Cerebellar cortex (tissue), 1 donor: ENCODE data around the gene SDK2.

ENCODE experiments used
- DNase-seq: peaks from one replicate; pipeline ENCODE4 v3.0.0-alpha.2; 2015; ENCODE audit warnings: low spot score

Gene SDK2

DNA sequence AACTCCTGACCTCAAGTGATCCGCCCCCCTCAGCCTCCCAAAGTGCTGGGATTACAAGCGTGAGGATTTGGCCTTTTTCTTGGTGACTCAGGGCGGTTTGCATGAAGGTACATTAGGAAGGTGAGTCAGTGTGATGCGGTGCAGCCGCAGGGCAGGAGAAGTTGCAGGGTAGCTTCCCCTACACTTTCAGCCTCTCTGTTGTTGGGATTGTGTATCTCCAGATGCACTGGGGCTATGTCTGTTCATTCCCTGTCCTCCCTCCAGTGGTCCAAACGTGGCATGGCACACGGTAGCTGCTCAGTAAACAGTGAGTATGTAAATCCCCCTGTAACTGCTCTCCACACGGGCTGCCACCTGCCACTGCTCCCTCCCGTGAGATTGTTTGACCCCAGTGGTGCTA lies 223.3 kb downstream of the SDK2 start:
- DNase-seq, result peak; percentile 8

DNA sequence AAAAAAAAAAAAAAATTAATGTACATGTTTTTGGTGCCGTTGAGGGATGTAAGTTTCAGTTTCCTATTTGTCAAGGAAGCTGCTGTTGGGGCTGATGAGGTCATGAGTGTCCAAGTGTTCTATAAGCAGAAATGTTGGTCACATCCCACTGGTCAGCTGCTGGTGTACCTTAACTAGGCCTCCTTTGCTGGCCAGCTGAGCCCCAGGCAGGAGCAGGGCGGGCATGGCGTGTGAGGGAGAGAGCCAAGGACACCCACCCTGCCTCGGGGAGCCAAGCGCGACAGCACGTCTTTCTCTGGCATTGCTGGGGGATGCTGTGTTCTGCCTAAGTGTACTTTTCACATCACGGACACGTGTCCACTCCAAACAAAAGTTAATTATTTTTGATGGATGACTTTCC lies 224.4 kb downstream of the SDK2 start:
- no peak for DNase-seq

DNA sequence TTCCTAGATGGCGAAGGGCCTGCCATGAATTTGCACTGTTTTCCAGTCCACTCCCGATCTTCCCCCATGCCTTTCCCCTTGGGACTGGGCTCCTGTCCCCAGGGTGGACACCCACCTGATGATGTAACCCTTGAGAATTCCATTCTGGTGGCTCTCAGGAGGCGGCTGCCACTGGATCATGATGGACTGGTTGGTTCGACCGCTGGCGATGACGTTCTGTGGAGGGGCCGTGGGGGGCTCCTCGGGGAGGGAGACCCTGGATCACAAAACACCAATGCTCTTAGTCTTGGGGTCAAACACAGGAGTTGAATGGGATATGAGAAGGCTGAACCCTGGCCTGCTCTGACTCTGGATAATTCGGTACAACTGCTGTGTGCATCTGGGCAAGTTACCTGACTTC lies 225.2 kb downstream of the SDK2 start:
- no peak for DNase-seq

DNA sequence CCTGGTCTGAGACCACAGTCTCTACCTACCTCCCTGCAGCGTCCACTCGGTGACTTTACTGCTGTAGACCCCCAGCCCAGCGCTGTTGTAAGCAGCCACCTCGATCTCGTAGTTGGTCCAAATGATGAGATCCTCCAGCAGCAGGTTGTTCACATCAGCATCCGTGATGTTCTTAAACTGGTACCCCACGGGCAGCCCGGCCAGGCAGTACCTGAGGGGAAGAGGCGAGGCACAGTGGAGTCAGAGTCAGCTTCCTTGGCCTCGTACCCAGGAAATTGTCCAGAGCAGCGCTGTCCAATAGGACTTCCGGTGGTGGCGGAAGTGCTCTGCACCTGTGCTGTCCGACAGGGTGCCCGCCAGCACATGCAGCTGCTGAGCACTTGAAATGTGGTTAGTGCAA lies 228.5 kb downstream of the SDK2 start:
- DNase-seq, result no peak

DNA sequence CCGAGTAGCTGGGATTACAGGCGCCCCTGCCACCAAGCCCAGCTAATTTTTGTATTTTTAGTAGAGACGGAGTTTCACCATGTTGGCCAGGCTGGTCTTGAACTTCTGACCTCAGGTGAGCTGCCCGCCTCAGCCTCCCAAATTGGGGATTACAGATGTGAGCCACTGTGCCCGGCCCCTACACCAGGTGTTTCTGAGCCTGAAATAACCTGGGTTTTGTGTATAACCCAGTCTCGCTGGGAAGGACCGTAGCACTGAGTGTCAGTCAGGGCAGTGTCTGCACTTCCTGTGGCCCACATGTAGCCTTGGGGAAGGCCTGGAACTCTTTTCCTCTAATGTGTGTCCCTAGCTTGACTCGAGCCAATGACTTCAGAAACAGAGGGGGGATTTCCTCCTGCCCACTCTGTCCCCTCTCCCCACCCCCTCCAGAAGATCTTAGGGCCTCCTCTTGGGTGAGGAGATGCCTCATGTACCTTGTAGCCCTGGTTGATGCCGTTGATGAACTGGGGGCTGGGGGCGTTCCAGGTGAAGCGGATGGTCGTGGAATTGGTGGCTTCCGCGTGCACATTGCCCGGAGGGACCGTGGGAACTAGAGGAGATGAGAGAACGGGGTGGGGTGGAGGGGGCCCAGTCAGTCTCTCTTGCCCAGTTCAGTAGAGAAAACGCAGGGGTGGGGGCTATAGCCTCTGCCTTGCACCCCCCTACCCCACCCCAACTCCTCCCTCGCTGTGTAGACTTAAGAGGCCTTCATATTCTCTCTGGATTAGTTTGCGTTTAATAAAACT lies 229.9 kb downstream of the SDK2 start:
- DNase-seq, result no peak

DNA sequence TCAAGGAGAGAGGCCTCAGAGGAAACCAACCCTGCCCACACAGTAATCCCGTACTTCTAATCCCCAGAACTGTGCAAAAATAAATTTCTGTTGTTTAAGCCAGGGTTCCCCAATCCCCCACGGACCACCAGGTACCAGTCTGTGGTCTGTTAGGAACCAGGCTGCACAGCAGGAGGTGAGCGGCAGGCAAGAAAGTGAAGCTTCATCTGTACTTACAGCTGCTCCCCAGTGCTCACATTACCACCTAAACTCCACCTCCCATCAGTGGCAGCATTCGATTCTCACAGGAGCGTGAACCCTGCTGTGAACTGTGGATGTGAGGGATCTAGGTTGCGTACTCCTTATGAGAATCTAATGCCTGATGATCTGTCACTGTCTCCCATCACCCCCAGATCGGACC lies 231.3 kb downstream of the SDK2 start:
- no peak for DNase-seq

DNA sequence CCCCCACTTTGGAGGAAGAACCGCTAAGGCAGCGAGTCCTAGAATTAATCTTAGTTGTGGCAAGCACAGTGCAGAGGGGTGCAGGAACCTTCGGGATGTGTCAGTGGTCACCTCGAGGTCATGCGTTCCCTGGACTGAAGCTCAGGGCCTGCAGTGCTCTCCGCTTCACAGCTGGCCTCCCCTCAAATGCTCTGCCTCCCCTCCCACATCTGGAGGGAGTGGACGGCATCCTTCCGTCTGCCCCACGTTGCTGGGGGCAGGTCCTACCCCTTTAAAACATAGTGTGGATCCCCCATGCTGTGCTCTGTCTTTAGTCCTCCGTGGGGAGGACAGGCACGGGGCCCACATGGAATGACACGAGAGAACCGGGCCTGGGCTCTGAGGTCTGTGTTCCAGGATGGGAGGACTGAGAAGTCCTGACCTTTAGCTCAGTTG lies 232.9 kb downstream of the SDK2 start:
- DNase-seq, result no peak

DNA sequence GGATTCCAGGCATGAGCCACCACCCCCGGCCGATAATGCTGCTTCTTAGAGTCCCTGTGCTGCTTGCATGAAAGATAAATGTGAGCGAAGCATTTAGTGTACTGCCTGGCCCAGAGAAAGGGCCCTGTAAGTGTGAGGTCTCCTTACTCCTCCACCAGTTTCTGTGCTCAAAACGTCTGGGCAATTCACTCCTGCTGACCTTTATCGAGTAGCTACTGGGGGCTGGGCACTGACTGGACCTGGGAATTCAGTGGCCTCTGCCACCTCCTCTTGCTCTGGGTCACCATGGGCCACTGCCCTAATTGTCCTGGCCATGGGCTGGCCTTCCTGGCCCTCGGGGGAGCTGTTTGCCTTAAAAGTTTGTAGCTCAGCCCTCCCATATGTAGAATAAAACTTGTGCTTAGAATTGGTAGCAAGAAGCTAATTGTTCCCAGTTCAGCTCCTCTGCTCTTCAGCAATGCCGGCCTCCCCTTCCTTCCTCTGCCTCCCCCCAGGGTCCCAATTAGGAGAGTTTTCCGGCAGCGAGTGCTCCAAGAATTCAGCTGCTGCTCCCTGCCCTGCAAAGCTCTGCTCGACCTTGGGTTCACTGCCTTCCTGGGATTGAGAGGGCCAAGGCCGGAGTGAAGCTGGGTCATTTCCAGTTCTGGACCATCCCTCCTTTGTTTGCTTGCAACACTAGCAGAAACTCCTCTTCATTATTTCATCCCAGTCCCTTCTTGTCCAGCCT lies 233.5 kb downstream of the SDK2 start:
- no peak for DNase-seq

DNA sequence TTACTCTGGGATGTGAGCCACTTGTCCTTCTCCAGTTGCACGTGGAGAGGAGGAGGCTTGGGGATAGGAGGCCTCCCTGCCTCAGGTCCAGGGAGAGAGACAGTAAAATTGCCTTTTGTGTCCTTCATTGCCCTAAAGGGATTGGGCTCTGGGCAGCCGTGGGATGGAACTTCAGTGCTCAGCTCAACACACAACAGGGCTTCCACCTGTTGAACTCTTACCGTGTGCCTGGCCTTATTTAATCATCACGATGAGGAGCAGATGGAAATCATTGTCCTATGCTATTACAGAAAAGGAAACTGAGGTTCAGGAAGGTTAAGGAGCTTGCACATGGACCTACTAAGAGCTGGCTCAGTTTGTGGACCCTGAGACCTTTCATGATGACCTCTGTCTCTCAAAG lies 240.0 kb downstream of the SDK2 start:
- no peak for DNase-seq

DNA sequence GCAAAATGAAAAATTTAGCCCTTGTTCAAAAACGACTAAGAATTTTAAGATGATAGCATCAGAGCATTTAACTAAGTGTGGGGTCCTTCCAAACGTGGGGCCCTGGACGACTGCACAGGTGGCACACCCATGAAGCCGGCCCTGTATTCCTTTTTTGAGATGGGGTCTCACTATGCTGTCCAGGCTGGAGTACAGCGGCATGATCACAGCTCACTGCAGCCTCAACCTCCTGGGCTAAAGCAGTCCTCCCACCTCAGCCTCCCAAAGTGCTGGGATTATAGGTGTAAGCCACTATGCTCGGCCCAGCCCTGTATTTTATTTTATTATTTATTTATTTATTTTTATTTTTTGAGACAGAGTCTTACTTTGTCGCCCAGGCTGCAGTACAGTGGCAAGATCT lies 241.8 kb downstream of the SDK2 start:
- DNase-seq, result no peak

DNA sequence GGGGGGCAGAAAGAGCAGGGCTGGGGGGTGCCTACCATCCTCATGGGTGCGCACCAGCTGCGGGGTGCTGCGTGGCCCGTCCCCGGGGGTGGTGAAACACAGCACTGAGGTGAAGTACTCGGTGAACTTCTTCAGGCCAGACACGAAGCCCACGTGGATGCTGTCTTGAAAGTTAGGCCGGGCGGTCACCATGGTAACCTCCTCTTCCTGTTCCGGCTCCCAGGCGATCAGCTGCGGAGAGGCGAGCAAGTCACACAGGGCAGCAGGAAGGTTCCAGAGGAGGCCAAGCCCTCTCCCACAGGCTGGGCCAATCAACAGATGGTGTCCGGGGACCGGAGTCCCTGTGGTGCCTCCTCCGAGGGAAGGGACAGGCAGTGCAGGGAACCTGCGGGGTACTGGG lies 242.3 kb downstream of the SDK2 start:
- DNase-seq, result peak; percentile 19

DNA sequence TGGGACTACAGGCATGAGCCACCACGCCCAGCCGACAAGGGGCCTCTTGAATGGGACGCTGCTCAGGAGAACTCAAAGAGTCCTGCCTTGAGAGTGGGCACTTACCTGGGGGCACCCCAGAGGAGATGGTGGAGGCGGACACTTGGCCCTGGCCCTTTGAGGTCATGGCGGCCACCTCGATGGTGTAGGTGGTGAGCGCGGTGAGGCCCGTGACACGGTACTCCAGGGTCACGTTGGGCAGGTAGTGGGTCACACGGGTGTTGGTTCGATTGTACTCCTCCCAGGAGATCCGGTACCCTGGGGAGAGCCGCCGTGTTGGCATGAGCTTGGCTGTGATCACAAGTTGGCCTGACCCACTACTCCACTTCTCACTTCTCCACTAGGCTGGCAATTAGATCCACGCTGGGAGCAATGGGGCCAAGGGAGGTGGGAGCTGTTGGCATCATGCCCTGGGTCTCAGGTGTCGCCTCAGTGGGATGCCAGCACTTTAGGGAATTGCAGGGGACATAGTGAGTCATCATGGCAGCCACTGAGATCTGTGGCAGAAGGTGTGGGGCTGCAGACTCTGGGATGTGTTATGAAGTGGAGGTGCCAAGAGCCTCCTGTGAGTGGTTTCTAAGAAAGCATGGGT lies 243.2 kb downstream of the SDK2 start:
- DNase-seq, result no peak

DNA sequence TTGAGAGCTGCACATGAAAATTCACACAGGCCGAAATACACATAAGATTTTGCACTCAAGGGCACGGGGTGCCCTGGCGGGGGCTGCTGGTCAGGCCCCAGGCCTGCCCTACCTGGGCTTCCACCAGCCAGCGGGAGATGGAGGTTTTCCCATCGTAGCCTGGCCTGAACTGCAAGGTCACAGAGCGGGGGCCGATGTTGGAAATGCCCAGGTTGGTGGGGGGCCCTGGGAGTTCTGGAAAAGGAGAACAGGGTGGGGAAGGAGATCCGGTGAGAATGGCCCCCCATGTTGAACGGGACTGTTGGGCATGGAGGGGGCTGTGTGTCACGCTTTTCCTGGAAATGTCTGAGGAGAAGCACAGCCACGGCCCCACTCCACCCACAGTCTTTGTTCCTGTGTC lies 245.2 kb downstream of the SDK2 start:
- no peak for DNase-seq

DNA sequence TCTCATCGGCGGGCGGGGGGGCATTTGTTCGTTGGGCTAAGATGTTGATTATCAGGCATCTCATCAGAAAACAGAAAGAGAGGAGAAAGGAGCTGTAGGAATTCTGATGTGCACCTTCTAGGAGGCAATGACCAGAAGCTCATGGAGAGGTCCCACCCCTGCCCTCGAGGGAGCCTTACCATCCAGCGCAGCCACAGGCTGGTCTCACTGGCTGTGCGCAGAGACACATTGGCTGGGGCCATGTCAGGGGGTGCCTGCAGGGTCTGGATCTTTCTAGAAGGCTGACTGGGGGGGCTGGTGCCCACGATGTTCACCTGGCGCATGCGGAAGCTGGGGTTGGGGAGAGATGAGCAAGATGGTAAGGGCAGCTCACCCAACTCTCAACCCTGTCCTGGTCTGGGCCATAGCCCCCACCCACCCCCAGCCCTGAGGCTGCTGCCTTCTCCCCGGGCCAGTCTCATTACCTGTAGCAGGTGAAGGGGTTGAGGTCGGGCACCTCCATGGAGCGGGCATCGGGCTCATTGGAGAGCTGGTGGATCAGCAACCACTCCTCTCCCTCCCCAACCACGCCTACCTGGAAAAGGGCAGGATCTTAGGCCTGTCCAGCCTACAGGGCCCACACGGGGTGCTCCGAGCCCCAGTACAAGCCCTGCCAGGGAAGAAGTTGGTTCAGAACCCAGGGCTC lies 246.2 kb downstream of the SDK2 start:
- DNase-seq, result no peak

DNA sequence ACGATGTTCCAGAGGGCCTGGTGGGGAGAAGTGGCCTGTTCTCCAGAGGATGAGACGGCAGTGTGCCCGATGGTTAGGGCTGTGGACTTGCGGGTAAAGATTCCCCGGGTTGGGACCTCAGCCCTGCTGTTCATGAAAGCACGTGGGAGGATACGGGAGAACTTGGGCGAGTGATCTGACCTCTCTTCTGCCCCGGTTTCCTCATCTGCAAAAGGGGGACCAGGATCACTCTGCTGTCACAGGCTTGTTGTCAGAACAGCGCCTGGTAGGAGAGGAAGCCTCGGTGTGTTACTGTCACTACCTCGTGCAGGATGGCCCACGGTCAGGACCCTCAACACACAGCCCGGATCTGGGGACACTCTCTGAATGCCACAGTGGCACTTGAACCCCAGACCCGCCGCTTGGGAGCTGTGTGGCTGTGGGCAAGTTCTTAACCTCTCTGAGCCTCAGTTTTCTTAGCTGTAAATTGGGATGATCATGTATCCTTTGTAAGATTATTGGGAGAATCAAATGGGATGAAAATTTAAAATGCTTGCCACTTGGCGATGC lies 246.9 kb downstream of the SDK2 start:
- DNase-seq, result no peak

DNA sequence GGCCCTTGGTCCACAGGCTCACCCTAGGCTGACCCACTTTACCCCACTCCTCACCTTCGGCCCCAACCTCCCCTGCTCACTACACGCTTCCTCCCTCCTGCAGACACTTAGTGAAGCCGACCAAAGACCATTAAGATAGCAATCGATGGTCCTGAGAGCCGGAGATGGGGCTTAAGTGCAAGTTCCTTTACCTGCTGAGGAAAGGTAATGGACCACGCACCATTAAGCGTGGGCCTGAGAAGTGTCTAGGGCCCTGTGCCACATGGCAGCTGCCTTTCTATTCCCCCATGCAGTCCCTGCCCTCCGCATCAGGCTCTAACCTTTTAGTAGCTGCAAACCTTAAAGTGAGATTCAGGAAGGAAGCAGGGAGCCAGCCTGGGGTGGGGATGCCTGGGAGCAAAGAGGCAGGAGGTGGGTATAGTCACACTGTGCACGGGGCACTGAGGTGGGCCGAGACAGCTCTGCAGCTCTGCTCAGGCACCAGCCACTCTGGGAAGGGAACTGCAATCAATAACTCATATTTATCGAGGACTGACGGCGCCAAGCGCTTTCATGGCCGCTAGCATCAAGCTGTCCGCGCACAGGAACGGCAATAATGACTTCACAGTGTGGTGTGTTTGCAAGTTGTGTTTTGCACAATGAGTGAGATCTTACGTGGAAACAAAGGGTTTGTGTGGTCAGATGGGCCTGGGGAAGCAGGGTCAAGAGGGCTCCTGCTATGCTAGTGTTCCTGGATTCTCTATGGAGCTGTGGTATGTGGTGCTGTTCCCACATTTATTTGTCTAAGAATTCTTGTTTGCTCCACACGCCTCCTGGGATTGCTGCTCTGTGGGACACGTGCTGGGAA lies 247.6 kb downstream of the SDK2 start:
- DNase-seq, result no peak

DNA sequence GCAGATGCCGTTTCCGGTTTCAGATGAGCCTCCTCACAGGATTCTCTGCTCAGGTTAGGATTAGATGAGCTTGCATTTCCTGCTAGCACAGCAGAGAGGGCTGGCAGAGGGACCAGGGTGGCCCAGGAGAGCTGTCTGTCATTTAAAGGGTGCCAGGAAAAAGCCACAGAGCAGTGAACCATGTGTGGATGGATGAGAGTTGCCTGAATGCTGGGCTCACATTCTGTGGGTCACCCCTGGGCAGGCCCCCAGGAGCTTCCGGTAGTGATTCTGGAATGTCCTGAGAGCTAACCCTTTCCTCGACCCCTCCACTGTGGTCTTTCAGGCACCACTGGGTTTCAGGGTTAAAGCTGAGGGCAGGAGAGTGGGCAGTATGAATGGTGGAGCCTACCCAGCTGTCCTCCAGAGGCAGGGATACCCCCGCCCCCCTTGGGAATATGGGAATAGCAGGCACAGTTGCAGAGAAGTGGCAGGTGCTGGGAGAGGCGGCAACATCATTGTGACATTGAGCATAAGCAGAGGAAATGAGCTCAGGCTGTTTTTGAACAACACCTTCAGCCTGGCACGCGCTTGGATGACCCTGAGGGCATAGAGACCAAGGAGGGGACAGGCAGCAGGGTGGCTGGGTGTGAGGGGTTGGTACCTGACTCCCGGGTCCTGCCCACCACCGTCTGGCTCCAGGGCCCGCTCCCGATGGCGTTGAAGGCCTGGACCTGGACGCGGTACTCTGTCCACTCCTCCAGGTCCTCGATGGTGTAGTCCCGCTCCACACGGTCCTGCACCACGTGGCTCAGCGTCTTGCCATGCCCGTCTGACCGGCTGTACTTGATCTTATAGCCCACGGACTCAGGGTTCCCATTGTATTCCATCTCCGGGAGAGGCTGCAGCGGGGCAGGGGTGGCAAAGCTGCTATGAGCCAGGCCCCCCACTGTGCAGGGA lies 249.5 kb downstream of the SDK2 start:
- no peak for DNase-seq

DNA sequence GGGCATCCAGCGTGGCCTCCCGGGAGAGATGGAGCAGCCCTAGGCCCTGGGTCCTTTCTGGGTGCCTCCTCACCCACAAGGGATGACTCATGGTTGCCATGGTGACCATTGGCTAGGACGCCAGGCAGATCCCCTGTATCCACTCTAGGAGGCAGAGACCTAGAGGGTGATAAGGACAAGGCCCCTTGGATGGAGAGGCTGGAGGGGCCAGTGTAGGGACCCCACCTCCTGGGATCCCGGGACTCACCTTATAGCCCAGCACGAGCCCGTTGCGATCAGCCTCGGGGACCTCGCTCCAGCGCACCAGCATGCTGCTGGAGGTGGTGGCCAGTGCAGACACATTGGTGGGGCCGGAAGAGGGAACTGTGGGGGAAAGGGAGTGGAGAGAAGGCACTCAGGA lies 250.3 kb downstream of the SDK2 start:
- DNase-seq, result no peak

DNA sequence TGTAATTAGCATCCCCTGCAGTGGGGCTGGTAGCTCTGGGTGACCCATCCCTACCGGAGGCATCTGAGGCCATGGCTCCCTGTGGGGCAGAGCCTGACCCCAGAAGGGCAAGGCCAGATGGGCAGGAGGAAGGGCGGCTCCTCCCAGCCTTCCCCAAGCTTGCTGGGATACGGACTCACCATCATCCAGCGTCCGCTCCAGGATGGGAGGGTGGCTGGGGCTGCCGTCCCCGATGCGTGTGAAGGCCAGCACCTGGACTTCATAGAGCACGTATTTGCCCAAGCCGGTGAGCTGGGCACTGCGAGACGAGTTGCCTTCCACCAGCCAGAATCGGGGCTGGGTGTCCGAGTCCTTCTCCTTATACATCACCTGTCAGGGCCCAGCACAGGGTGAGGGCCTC lies 250.9 kb downstream of the SDK2 start:
- DNase-seq, result no peak
